AML-193 (cell line): ENCODE results near the gene E2F3.

ENCODE experiments used
- DNase-seq, 2 experiments: peaks; one replicate each; lab custom pipeline; 2025; lab: John Stamatoyannopoulos, UW

The E2F3 gene

GRCh38 chr6:20533746-20534294, 132.1 kb downstream of the E2F3 start:
- DNase-seq, result peak in 1 of 2 experiments; percentile 45

GRCh38 chr6:20534295-20535262, 132.9 kb downstream of the E2F3 start, which contains the start of gene CDKAL1:
CDKAL1 (plus strand) TSS chr6:20534457; CDS start chr6:20546351, 11,894 bp downstream.
- DNase-seq, result peak; percentile 93 to 96

GRCh38 chr6:20538131-20538662, 136.5 kb downstream of the E2F3 start:
- DNase-seq, result no peak

- no peak for DNase-seq
These were observed 137.2 kb downstream of the E2F3 start for GRCh38 chr6:20538907-20539306.

GRCh38 chr6:20539387-20539786, 137.7 kb downstream of the E2F3 start:
- DNase-seq, result no peak

GRCh38 chr6:20540683-20541082, 139.0 kb downstream of the E2F3 start:
- DNase-seq, result no peak

GRCh38 chr6:20541382-20541781, 139.7 kb downstream of the E2F3 start:
- DNase-seq, result no peak

- no peak for DNase-seq
These were observed 141.4 kb downstream of the E2F3 start for GRCh38 chr6:20542927-20543602.
